Left ventricle myocardium inferior (tissue), 1 donor: Measurements from ENCODE around the gene NELFE. TPM values are rescaled to one million over a fixed set of nuclear protein-coding genes. Genes with fewer than 3 reads are reported as not detected.

Source experiments
- DNase-seq: peaks from one replicate; pipeline ENCODE4 v3.0.0-alpha.2; 2020
- H3K27ac ChIP-seq: fragments of 200-600 bp; replicated peaks from 2 replicates; pipeline ENCODE4 v1.8.0; 2021
- H3K27me3 ChIP-seq: fragments of 200-600 bp; 2 replicates; pipeline ENCODE4 v1.8.0; 2021; ENCODE audit warnings: low read depth
- H3K36me3 ChIP-seq: fragments of 200-600 bp; 2 replicates; pipeline ENCODE4 v1.8.0; 2021
- H3K4me1 ChIP-seq: fragments of 200-600 bp; 2 replicates; pipeline ENCODE4 v1.8.0; 2021
- H3K4me3 ChIP-seq: fragments of 200-600 bp; 2 replicates; pipeline ENCODE4 v1.8.0; 2021; ENCODE audit warnings: mild to moderate bottlenecking, moderate library complexity
- H3K9me3 ChIP-seq: fragments of 200-600 bp; replicated peaks from 2 replicates; pipeline ENCODE4 v1.8.0; 2021
- CTCF ChIP-seq: fragments of 200-600 bp; IDR thresholded peaks from 2 replicates; pipeline ENCODE4 v1.8.0; 2021; ENCODE audit warnings: antibody characterized with exemption, mild to moderate bottlenecking, borderline replicate concordance
- intact Hi-C: fragments of 100-400 bp; cut with micrococcal nuclease; formaldehyde crosslinking; loops from one replicate; pipeline ENCODE4 v1.11.0; 2022
- total RNA-seq: library from RNA; stranded (reverse); fragmentation: NEBNext Ultra II Directional; extraction: Animal tissue kit (Norgen Biotek cat#: 25700); gene quantifications from one replicate; pipeline ENCODE4 v1.2.1, GENCODE V29; 2021
- donor health status: DM: no; HTN: yes; CAD: no; lungs with severe emphysema.

NELFE gene
- total RNA-seq, 1 donor from 2014 or later = 39.3 TPM

- intact Hi-C loops = no loop called here
- Histone ChIP-seq H3K27ac (no peak overlapping the region), H3K27me3 (no peaks in the 10 kb centered on the region), H3K36me3 (peaks cover 55% of the 10 kb centered on the region), H3K4me1 (peaks cover 38% of the 10 kb centered on the region), H3K9me3 (no peaks in the 10 kb centered on the region), H3K4me3 (no peak overlapping the region)
- TF ChIP-seq CTCF = no peak
- no peak for DNase-seq
Observed at GRCh38 chr6:31969712-31970603, 11.2 kb upstream of the NELFE start.

GRCh38 chr6:31968791-31969711 is 10.3 kb upstream of the NELFE start:
- peaks cover 64% of the 10 kb centered on the region for H3K36me3 ChIP-seq

GRCh38 chr6:31968326-31968725 is 9.6 kb upstream of the NELFE start:
- DNase-seq = no peak
- peaks cover 71% of the 10 kb centered on the region for H3K36me3 ChIP-seq
- intact Hi-C loops = no loop called here

More at GRCh38 chr6:31968791-31969711, 10.3 kb upstream of the NELFE start:
- intact Hi-C loops = no loop called here
- H3K4me1 ChIP-seq = peaks cover 38% of the 10 kb centered on the region
- no peak for DNase-seq
- no peak overlapping the region for H3K27ac ChIP-seq
- H3K9me3 ChIP-seq = no peaks in the 10 kb centered on the region
- TF ChIP-seq CTCF = no peak
- H3K4me3 ChIP-seq = no peak overlapping the region
- H3K27me3 ChIP-seq = no peaks in the 10 kb centered on the region

GRCh38 chr6:31967926-31968320 is 9.2 kb upstream of the NELFE start:
- peaks cover 75% of the 10 kb centered on the region for H3K36me3 ChIP-seq
- no peak for DNase-seq
- H3K27me3 ChIP-seq = no peaks in the 10 kb centered on the region
- intact Hi-C loops = no loop called here
- H3K9me3 ChIP-seq = no peaks in the 10 kb centered on the region
- H3K4me1 ChIP-seq = peaks cover 28% of the 10 kb centered on the region
- no peak overlapping the region for H3K27ac ChIP-seq
- no peak overlapping the region for H3K4me3 ChIP-seq
- TF ChIP-seq CTCF = no peak

More at GRCh38 chr6:31968326-31968725, 9.6 kb upstream of the NELFE start:
- Histone ChIP-seq H3K9me3 (no peaks in the 10 kb centered on the region), H3K27ac (no peak overlapping the region), H3K4me3 (no peak overlapping the region), H3K27me3 (no peaks in the 10 kb centered on the region), H3K4me1 (peaks cover 32% of the 10 kb centered on the region)
- no peak for TF ChIP-seq CTCF
